Hepatocyte (in vitro differentiated cells): ENCODE measurements around the gene JAML.

Source experiments
- EZH2 ChIP-seq: fragments of 200-600 bp; sonication (generic); IDR thresholded peaks from 2 replicates; pipeline ENCODE4 v1.6.1; 2016; ENCODE audit warnings: antibody characterized with exemption, mild to moderate bottlenecking, borderline replicate concordance
- EZH2phosphoT487 ChIP-seq: fragments of 200-600 bp; sonication (generic); IDR thresholded peaks from one replicate; pipeline ENCODE4 v1.6.1; 2018; ENCODE audit warnings: antibody characterized with exemption, mild to moderate bottlenecking, low read depth, moderate library complexity; ENCODE audit not compliant: unreplicated experiment, severe bottlenecking
- TF ChIP-seq, protein P1 (sequence below): fragments of 200-600 bp; sonication (generic); IDR thresholded peaks from 2 replicates; pipeline ENCODE4 v1.5.1; 2016; ENCODE audit warnings: antibody characterized with exemption, mild to moderate bottlenecking; ENCODE audit not compliant: poor library complexity

- TF ChIP-seq, protein P1, sequence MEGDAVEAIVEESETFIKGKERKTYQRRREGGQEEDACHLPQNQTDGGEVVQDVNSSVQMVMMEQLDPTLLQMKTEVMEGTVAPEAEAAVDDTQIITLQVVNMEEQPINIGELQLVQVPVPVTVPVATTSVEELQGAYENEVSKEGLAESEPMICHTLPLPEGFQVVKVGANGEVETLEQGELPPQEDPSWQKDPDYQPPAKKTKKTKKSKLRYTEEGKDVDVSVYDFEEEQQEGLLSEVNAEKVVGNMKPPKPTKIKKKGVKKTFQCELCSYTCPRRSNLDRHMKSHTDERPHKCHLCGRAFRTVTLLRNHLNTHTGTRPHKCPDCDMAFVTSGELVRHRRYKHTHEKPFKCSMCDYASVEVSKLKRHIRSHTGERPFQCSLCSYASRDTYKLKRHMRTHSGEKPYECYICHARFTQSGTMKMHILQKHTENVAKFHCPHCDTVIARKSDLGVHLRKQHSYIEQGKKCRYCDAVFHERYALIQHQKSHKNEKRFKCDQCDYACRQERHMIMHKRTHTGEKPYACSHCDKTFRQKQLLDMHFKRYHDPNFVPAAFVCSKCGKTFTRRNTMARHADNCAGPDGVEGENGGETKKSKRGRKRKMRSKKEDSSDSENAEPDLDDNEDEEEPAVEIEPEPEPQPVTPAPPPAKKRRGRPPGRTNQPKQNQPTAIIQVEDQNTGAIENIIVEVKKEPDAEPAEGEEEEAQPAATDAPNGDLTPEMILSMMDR = no peak
- no peak for TF ChIP-seq EZH2phosphoT487
- TF ChIP-seq EZH2 = no peak
Measured at GRCh38 chr11:118215765-118216164, 9.0 kb downstream of the JAML start.
